SK-N-SH (cell line): Measurements from ENCODE around the gene PPME1.

Source experiments
- CTCF ChIP-seq: fragments of 200-600 bp; sonication (generic); IDR thresholded peaks from 2 replicates; pipeline ENCODE4 v1.6.1; 2017; ENCODE audit warnings: antibody characterized with exemption, mild to moderate bottlenecking, moderate library complexity
- EP300 ChIP-seq, 2 experiments: IDR thresholded peaks; 2 replicates each; pipeline versions ENCODE4 v1.4.0 to v1.6.1; 2012; ENCODE audit warnings: borderline replicate concordance in 1 of 2, low read depth in 1 of 2, low read length in 1 of 2
- JUND ChIP-seq: IDR thresholded peaks from 2 replicates; pipeline ENCODE4 v1.4.0; 2012
- MAX ChIP-seq: IDR thresholded peaks from 2 replicates; pipeline ENCODE4 v1.4.0; 2012; ENCODE audit warnings: low read depth
- RCOR1 ChIP-seq: fragments of 150-350 bp; IDR thresholded peaks from 2 replicates; pipeline ENCODE4 v1.6.1; 2017; ENCODE audit warnings: antibody characterized with exemption, low read length
- USF1 ChIP-seq: IDR thresholded peaks from 2 replicates; pipeline ENCODE4 v1.4.0; 2012; ENCODE audit warnings: low read depth, borderline replicate concordance
- USF2 ChIP-seq: fragments of 150-350 bp; IDR thresholded peaks from 2 replicates; pipeline ENCODE4 v1.6.1; 2017; ENCODE audit warnings: antibody characterized with exemption, low read length, low read depth, borderline replicate concordance

GRCh38 chr11:74195828-74196227, 24.7 kb downstream of the PPME1 start:
- TF ChIP-seq CTCF: no peak
- TF ChIP-seq EP300 (IDR thresholded peaks at IDR 0.05; ENCODE audit: borderline replicate concordance in 1 of 2, low read depth in 1 of 2, low read length in 1 of 2): no peak
- TF ChIP-seq USF1: no peak
- TF ChIP-seq RCOR1: no peak
- no peak for TF ChIP-seq MAX
- no peak for TF ChIP-seq JUND
- TF ChIP-seq USF2: no peak
